Placental epithelial cell (primary cell): Measurements from ENCODE around the gene FHIP1B. TPM values are rescaled to one million over a fixed set of nuclear protein-coding genes. Genes with fewer than 3 reads are reported as not detected.

Experiments used
- total RNA-seq: library from RNA; depleted of rRNA; stranded (reverse); fragments of >200 nt; gene quantifications from 2 replicates; pipeline ENCODE4 v1.2.3, GENCODE V29; 2012

Gene FHIP1B
- 22.0 and 25.4 TPM in 2 replicates for total RNA-seq

DNA sequence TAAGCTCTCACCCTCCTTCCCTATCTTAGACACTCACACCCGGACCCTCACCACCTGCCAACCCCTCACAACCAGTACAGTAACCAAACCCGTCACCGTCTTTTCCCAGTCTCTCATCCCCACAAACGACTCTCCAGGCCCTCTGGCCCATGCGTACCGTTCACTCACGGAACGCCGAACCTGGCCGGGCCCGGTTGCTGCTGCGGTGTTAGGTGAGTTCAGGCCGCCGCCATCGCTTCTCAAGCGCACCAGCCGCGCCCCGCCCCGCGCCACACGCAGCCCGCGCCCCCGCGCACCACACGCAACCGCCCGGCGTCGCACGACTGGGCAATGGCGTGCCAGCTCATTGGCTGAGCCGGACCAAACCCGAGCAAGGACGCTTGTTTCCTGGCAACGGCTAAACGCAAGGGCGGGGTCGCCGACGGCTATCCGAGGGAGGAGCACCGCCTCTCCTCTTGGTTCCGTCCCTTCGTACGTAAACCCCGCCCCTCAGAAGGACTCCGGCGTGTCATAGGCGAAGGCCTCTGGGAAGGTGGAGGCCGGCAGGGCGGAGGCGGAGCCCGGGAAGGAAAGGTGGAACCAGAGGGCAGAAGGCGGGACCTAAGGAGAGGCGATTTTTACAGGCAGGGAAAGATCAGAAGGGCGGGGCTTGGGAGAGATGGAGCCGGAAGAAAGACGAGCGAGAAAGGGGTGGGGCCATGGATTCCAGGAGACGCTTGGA lies at the start of gene FHIP1B:
TSS of gene FHIP1B (minus strand) at position 250 of the 721 bp plus-strand sequence. CDS start 10,120 bp downstream, outside the sequence.

DNA sequence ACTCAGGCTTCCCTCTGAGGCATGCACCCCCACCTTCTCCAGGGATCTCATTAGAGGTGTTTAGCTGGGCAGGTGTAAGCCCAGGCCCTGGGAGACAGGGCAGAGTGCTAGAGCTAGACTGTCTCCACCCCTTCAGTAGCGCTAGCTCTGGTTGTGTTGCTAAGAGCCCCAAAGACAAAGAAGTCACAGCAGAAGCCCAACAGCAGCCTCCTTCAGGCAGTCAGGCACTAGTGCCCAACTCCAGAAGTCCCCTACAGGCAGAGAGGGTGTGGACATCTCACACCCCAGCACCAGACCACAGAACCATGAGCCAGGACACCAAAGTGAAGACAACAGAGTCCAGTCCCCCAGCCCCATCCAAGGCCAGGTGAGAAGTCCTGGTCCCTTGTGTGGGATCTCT lies 4.5 kb upstream of the FHIP1B start, which contains the start of gene CNGA4:
TSS of gene CNGA4 (plus strand) at position 188 of the 400 bp plus-strand sequence. CDS start at position 306, 118 bp downstream.

DNA sequence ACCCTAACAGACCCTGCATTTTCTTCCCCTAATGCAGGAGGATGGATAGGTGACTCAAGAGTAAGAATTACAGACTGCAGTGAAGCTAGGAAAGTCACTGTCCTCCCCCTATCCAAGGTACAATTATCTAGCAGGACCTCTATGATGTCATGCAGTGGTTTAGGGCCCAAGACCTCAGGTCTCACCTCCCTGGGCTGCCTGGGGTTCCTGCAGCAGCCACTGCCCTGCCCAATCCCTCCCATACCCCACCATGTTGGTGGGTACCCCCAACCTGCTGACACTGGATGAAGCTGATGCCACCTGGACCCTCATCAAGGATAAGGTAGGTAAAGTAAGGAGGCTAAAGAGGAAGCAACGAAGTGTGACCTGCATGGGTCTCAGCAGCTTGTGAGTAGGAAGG lies 29.1 kb downstream of the FHIP1B start, which contains the start of gene C11orf42:
TSS of gene C11orf42 (plus strand) at position 192 of the 400 bp plus-strand sequence. CDS start at position 251, 59 bp downstream.

DNA sequence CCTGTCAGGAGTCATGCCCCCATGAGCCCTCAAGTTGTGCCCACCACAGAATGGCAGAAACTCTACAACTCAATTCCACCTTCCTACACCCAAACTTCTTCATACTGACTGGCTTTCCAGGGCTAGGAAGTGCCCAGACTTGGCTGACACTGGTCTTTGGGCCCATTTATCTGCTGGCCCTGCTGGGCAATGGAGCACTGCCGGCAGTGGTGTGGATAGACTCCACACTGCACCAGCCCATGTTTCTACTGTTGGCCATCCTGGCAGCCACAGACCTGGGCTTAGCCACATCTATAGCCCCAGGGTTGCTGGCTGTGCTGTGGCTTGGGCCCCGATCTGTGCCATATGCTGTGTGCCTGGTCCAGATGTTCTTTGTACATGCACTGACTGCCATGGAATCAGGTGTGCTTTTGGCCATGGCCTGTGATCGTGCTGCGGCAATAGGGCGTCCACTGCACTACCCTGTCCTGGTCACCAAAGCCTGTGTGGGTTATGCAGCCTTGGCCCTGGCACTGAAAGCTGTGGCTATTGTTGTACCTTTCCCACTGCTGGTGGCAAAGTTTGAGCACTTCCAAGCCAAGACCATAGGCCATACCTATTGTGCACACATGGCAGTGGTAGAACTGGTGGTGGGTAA lies 35.1 kb downstream of the FHIP1B start, which contains the start of gene OR52W1:
TSS of gene OR52W1 (plus strand) at position 51 of the 637 bp plus-strand sequence. CDS start at position 51, 0 bp downstream.

GRCh38 chr11:6170226-6170625 lies 64.2 kb downstream of the FHIP1B start, which contains the start of gene OR52B2:
OR52B2 (minus strand) TSS chr11:6170326; CDS start chr11:6170326, 0 bp downstream.

Other genes starting within 250 kb of the FHIP1B start
- not detected in 2 replicates for gene OR52L1, start 247.7 kb downstream of the FHIP1B start, total RNA-seq
- not detected in 2 replicates for gene OR56A4, start 227.7 kb downstream of the FHIP1B start, total RNA-seq
- gene OR56A1, start 203.9 kb downstream of the FHIP1B start, total RNA-seq: not detected in 2 replicates
- not detected in 2 replicates for gene OR56B4, start 127.0 kb downstream of the FHIP1B start, total RNA-seq
- gene OR52B2, start 64.3 kb downstream of the FHIP1B start, total RNA-seq: under 0.01 TPM in 1 of 2 replicates, not detected in the other
- gene OR52W1, start 35.4 kb downstream of the FHIP1B start, total RNA-seq: not detected in 2 replicates
- not detected in 2 replicates for gene C11orf42, start 29.1 kb downstream of the FHIP1B start, total RNA-seq
- 0.39 TPM in 1 of 2 replicates, not detected in the other for gene CNGA4, start 4.5 kb upstream of the FHIP1B start, total RNA-seq
- not detected in 2 replicates for gene CCKBR, start 25.2 kb upstream of the FHIP1B start, total RNA-seq
- gene CAVIN3, start 85.9 kb upstream of the FHIP1B start, total RNA-seq: 218 and 571 TPM in 2 replicates
- gene SMPD1, start 155.8 kb upstream of the FHIP1B start, total RNA-seq: 39.7 and 60.2 TPM in 2 replicates
- gene APBB1, start 184.5 kb upstream of the FHIP1B start, total RNA-seq: 42.0 and 44.8 TPM in 2 replicates
- 0.87 and 2.4 TPM in 2 replicates for gene HPX, start 206.4 kb upstream of the FHIP1B start, total RNA-seq
- gene TRIM3, start 239.3 kb upstream of the FHIP1B start, total RNA-seq: 13.6 and 23.2 TPM in 2 replicates
- gene ARFIP2, start 246.7 kb upstream of the FHIP1B start, total RNA-seq: 69.5 and 102 TPM in 2 replicates
- gene TIMM10B, start 246.9 kb upstream of the FHIP1B start, total RNA-seq: 26.3 and 30.3 TPM in 2 replicates